Measurements from ENCODE around the gene GTF3C2.
"Not testable (repeated sequence)": the region's sequence is repeated elsewhere in the genome, so short reads cannot be mapped to it uniquely, and the experiment has no call there.

GTF3C2 gene

DNA sequence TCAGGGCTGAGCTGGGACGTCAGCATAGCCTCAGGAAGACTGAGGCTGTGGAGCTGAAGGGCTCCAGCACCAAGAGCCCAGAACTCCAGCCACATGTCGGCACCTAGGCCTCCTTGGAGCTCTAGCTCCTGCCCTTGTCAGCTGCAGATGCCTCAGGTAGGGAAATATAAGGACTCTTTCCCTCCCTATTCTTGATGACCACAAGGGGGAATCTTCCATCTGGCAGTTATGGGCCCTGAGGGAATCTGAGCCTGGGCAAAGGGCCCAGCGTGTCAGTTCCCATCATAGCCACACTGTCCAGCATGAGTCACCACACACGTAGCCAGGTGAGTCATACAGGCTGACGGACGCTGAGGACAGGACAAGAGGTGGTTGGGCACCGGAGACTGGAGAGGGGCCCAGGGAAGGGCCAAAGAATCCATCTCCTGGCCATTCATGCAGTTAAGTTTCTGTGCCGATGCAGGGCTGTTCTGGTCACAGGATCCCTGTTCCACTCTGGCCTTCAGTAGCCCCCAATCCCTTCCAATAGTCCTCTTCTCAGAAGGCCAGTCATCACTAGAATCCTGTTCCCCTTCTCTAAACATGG lies 35.5 kb downstream of the GTF3C2 start:
- peak; percentile 69 for DNase-seq (ENCODE audit: low read depth)
- TF ChIP-seq MYC (IDR thresholded peaks at IDR 0.05; ENCODE audit: low read depth, low read length): no peak
- TF ChIP-seq, protein P1, sequence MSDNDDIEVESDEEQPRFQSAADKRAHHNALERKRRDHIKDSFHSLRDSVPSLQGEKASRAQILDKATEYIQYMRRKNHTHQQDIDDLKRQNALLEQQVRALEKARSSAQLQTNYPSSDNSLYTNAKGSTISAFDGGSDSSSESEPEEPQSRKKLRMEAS (IDR thresholded peaks at IDR 0.05; ENCODE audit: low read depth, low read length): no peak
- TF ChIP-seq POLR2A (IDR thresholded peaks at IDR 0.05; ENCODE audit: extremely low read depth, insufficient read length): no peak
- TF ChIP-seq, protein P2, sequence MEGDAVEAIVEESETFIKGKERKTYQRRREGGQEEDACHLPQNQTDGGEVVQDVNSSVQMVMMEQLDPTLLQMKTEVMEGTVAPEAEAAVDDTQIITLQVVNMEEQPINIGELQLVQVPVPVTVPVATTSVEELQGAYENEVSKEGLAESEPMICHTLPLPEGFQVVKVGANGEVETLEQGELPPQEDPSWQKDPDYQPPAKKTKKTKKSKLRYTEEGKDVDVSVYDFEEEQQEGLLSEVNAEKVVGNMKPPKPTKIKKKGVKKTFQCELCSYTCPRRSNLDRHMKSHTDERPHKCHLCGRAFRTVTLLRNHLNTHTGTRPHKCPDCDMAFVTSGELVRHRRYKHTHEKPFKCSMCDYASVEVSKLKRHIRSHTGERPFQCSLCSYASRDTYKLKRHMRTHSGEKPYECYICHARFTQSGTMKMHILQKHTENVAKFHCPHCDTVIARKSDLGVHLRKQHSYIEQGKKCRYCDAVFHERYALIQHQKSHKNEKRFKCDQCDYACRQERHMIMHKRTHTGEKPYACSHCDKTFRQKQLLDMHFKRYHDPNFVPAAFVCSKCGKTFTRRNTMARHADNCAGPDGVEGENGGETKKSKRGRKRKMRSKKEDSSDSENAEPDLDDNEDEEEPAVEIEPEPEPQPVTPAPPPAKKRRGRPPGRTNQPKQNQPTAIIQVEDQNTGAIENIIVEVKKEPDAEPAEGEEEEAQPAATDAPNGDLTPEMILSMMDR (IDR thresholded peaks at IDR 0.05; ENCODE audit: low read depth, low read length): no peak
- no peak overlapping the region for H3K4me3 ChIP-seq (ENCODE audit: low read depth, low read length)

DNA sequence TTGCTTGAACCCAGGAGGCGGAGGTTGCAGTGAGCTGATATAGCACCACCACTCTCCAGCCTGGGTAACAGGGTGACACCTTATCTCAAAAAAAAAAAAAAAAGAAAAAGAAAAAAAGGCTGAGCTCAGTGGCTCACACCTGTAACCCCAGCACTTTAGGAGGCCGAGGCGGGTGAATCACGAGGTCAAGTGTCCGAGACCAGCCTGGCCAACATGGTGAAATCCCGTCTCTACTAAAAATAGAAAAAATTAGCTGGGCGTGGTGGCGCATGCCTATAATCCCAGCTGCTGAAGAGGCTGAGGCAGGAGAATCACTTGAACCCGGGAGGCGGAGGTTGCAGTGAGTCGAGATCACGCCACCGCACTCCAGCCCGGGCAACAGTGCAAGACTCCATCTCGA lies 36.7 kb downstream of the GTF3C2 start:
- H3K4me3 ChIP-seq (ENCODE audit: low read depth, low read length); DNase-seq (ENCODE audit: low read depth): not testable (repeated sequence)

DNA sequence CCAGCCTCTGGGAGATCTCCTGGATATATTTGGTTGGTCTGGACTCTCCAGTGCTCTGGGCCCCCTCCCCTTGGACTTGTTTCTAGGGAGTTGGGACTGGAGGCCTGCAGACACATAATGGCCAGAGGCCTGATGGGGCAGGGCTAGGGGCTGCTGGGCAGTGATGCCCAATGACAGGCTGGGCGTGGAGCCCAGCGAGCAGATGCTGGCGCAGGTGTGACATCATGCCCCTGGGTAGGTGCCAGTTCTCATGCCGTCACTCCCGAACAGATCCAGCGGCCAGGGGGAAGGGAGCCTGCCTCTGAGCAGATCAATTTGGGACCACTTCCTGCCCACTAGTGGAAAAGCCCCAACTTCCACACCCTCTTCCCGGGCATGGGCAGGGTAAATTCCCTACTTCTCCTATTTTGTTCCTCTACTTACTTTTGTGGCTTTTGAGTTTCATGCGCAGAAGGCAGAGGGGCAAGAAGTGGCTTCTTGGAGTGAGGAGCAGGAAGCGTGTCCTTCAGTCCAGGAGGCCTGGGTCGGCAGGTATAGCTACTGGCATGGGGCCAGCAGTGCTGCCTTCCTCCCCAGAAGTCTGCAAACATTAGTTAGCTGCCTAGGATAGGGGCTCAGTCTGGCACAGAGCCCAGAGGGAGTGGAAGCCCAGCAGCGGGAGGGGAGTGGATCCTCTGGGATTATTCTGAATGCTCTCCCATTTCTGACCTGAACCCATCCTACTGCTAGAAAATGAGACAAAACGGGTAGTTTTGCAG lies 39.7 kb downstream of the GTF3C2 start:
- H3K4me3 ChIP-seq (ENCODE audit: low read depth, low read length): no peak overlapping the region
- TF ChIP-seq POLR2A (IDR thresholded peaks at IDR 0.05; ENCODE audit: extremely low read depth, insufficient read length): no peak
- TF ChIP-seq, protein P2 (IDR thresholded peaks at IDR 0.05; ENCODE audit: low read depth, low read length): no peak
- TF ChIP-seq, protein P1 (IDR thresholded peaks at IDR 0.05; ENCODE audit: low read depth, low read length): no peak
- TF ChIP-seq MYC (IDR thresholded peaks at IDR 0.05; ENCODE audit: low read depth, low read length): no peak
- DNase-seq (ENCODE audit: low read depth): no peak

DNA sequence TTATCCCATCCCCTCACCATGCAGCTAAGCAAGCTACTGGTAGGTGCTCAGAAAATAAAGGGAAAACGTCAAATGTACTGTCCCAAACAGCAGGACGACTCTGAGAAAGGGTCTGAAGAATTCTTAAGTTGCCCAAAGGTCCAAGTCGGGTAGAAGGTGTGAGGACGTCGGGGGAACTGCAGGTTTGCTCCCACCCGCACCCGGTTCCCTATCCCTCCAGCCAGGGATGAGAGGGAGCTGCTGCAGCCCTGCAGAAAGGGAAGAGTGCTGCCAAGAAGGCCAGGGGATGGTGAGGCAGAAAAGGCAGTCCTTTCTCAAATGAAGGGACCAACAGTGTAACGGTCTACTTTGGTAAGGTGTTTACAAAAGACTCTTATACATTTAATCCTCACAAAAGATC lies 41.4 kb downstream of the GTF3C2 start:
- TF ChIP-seq POLR2A (IDR thresholded peaks at IDR 0.05; ENCODE audit: extremely low read depth, insufficient read length) (no peak), MYC (IDR thresholded peaks at IDR 0.05; ENCODE audit: low read depth, low read length) (no peak)
- TF ChIP-seq, protein P1 (IDR thresholded peaks at IDR 0.05; ENCODE audit: low read depth, low read length): no peak
- TF ChIP-seq, protein P2 (IDR thresholded peaks at IDR 0.05; ENCODE audit: low read depth, low read length): no peak
- no peak for DNase-seq (ENCODE audit: low read depth)
- H3K4me3 ChIP-seq (ENCODE audit: low read depth, low read length): no peak overlapping the region

DNA sequence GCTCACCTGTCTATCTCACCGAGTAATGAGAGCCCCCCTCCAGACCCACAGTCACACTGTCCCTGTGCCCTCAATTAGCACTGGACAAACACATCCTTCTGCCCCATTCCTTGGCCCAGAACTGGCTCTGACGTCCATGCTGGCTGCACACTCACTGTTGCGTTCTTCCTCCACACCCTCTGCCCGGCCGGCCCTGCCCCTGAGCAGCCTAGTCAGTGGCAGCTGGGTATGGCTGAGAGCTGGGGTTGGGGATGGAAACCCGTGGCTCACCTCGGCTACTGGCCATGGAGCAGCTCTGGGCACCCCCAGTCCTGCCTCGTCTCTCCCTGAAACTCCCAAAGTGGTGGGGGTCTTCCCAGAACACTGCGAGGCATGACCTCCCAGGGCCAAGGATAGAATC lies 41.9 kb downstream of the GTF3C2 start:
- no peak for DNase-seq (ENCODE audit: low read depth)
- H3K4me3 ChIP-seq (ENCODE audit: low read depth, low read length): no peak overlapping the region
- TF ChIP-seq, protein P2 (IDR thresholded peaks at IDR 0.05; ENCODE audit: low read depth, low read length): no peak
- no peak for TF ChIP-seq POLR2A (IDR thresholded peaks at IDR 0.05; ENCODE audit: extremely low read depth, insufficient read length)
- TF ChIP-seq, protein P1 (IDR thresholded peaks at IDR 0.05; ENCODE audit: low read depth, low read length): no peak
- no peak for TF ChIP-seq MYC (IDR thresholded peaks at IDR 0.05; ENCODE audit: low read depth, low read length)

DNA sequence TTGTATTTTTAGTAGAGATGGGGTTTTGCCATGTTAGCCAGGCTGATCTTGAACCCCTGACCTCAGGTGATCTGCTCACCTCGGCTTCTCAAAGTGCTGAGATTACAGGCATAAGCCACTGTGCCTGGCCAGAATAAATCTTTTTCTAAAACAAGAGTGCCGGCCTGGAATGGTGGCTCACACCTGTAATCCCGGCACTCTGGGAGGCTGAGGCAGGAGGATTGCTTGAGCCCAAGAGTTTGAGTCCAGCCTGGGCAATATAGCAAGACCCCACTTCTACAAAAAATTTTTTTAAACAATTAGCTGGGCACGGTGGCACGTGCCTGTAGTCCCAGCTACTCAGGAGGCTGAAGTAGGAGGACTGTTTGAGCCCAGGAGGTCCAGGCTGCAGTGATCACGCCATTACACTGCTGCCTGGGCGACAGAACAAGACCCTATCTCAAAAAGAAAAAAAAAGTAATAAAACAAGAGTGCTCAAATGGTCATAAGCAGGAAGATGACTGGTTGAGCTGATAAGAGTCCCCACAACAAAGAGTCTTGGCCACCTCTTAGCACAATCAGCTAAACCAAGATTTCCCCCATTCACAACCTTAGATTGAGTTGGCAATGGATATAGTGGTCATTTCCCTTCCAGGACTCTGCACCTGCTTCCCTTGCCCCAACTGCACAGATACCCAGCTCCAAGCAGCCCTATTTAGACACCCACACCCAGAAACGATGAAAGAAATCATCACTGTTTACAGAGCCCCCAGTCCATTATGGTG lies 42.5 kb downstream of the GTF3C2 start:
- DNase-seq (ENCODE audit: low read depth): no peak

More for the DNA sequence above, 42.5 kb downstream of the GTF3C2 start:
- TF ChIP-seq POLR2A (IDR thresholded peaks at IDR 0.05; ENCODE audit: extremely low read depth, insufficient read length) (no peak), MYC (IDR thresholded peaks at IDR 0.05; ENCODE audit: low read depth, low read length) (no peak)
- TF ChIP-seq, protein P2 (IDR thresholded peaks at IDR 0.05; ENCODE audit: low read depth, low read length): no peak
- TF ChIP-seq, protein P1 (IDR thresholded peaks at IDR 0.05; ENCODE audit: low read depth, low read length): no peak
- no peak overlapping the region for H3K4me3 ChIP-seq (ENCODE audit: low read depth, low read length)
